ENCODE data around the gene PSME3. TPM values are rescaled to one million over a fixed set of nuclear protein-coding genes. Genes with fewer than 3 reads are reported as not detected.

Gene PSME3
- total and polyA plus RNA-seq, 9 of the 15 experiments (the other 6 are each of a cell fraction or from before 2014, with no cell fraction given) = 31.2 to 275 (median 141) TPM

GRCh38 chr17:42832934-42833766, at the start of gene PSME3 (continued):
- TF ChIP-seq TAF7 (tag; IDR thresholded peaks at IDR 0.05) = no peak
- no peak for TF ChIP-seq EZH2 (IDR thresholded peaks at IDR 0.05; ENCODE audit: borderline replicate concordance, low read depth, low read length)
- TF ChIP-seq ZNF655 (CRISPR knock-in tag; IDR thresholded peaks at IDR 0.05) = no peak
- TF ChIP-seq NFE2 (IDR thresholded peaks at IDR 0.05; ENCODE audit: low read depth) = no peak
- peak; percentile 73; the same call in 1 of the 2 replicates for TF ChIP-seq CREB3L1 (IDR thresholded peaks at IDR 0.05; ENCODE audit: borderline replicate concordance, low read depth)
- TF ChIP-seq CTCF (IDR thresholded peaks at IDR 0.05 in 2 of 3, conservative IDR thresholded peaks at IDR 0.05 in 1 of 3; ENCODE audit: insufficient read depth in 2 of 3, low read depth in 1 of 3, low read length in 3 of 3) = peak in 1 of 3 experiments; percentile 1; a peak in 1 of 6 replicates
- TF ChIP-seq PHF8 (IDR thresholded peaks at IDR 0.05; ENCODE audit: borderline replicate concordance, low read length) = peak; percentile 94
- no peak for TF ChIP-seq ZNF75A (CRISPR knock-in tag; IDR thresholded peaks at IDR 0.05)
- TF ChIP-seq C11orf30 (IDR thresholded peaks at IDR 0.05; ENCODE audit: low read depth) = peak; percentile 99
- TF ChIP-seq MCM7 (IDR thresholded peaks at IDR 0.05) = 0 out of 4 replicates have a peak, but pooled peaks of 1 of the 2 experiments have one; percentile 62
- no peak for TF ChIP-seq IRF1 (CRISPR knock-in tag; IDR thresholded peaks at IDR 0.05; ENCODE audit: borderline replicate concordance)
- no peak for TF ChIP-seq NR4A1 (CRISPR knock-in tag; IDR thresholded peaks at IDR 0.05)
- 0 out of 2 replicates have a peak, but pooled peaks have one; percentile 63 for TF ChIP-seq NR4A1 (tag; IDR thresholded peaks at IDR 0.05)
- TF ChIP-seq ZNF518B (CRISPR knock-in tag; IDR thresholded peaks at IDR 0.05) = no peak

Measured in K562 (cell line).